ENCODE results near the gene C16orf78. TPM values are rescaled to one million over a fixed set of nuclear protein-coding genes. Genes with fewer than 3 reads are reported as not detected.

The C16orf78 gene
- polyA plus RNA-seq, 3 donors = not detected

- 81% methylated on average over 5 of the region's 5 CpGs for WGBS (ENCODE audit: insufficient coverage)
- Mint-ChIP-seq H3K27me3 (ENCODE audit: low read depth in 3 of 3) (peaks cover 11 to 17% (median 12%) of the 10 kb centered on the region in 3 donors), H3K4me3 (no peak overlapping the region), H3K9me3 (no peaks in the 10 kb centered on the region), H3K4me1 (no peaks in the 10 kb centered on the region), H3K27ac (no peak overlapping the region), H3K36me3 (no peaks in the 10 kb centered on the region)
- Histone ChIP-seq H3K4me3 (replicated peaks in 1 of 3; ENCODE audit: low read depth in 2 of 3, low read length in 3 of 3) (no peak overlapping the region), H3K36me3 (replicated peaks in 1 of 2; ENCODE audit: control insufficient read depth in 1 of 2, insufficient read depth in 2 of 2, low read length in 2 of 2) (no peaks in the 10 kb centered on the region), H3K79me2 (ENCODE audit: insufficient read depth, low read length) (no peaks in the 10 kb centered on the region), H2AFZ (ENCODE audit: insufficient read depth, low read depth, low read length, poor library complexity, severe bottlenecking) (no peak overlapping the region), H4K20me1 (ENCODE audit: insufficient read depth, low read length) (no peaks in the 10 kb centered on the region), H3K9me3 (replicated peaks in 1 of 2; ENCODE audit: control insufficient read depth in 1 of 2, insufficient read depth in 1 of 2, low read length in 2 of 2) (no peaks in the 10 kb centered on the region), H3K9ac (ENCODE audit: insufficient read depth, low read length, poor library complexity, severe bottlenecking) (no peak overlapping the region), H3K4me2 (replicated peaks; ENCODE audit: extremely low read depth, low read length, poor library complexity, severe bottlenecking) (no peak overlapping the region), H3K27me3 (ENCODE audit: control insufficient read depth in 2 of 2, insufficient read depth in 2 of 2, low read length in 2 of 2) (no peaks in the 10 kb centered on the region), H3K27ac (ENCODE audit: low read depth in 1 of 2, low read length in 2 of 2) (no peak overlapping the region), H3K4me1 (ENCODE audit: control insufficient read depth in 1 of 2, insufficient read depth in 2 of 2, low read length in 2 of 2) (no peaks in the 10 kb centered on the region)
- intact Hi-C loops (cut with micrococcal nuclease) = no loop called here
- TF ChIP-seq, protein P1, sequence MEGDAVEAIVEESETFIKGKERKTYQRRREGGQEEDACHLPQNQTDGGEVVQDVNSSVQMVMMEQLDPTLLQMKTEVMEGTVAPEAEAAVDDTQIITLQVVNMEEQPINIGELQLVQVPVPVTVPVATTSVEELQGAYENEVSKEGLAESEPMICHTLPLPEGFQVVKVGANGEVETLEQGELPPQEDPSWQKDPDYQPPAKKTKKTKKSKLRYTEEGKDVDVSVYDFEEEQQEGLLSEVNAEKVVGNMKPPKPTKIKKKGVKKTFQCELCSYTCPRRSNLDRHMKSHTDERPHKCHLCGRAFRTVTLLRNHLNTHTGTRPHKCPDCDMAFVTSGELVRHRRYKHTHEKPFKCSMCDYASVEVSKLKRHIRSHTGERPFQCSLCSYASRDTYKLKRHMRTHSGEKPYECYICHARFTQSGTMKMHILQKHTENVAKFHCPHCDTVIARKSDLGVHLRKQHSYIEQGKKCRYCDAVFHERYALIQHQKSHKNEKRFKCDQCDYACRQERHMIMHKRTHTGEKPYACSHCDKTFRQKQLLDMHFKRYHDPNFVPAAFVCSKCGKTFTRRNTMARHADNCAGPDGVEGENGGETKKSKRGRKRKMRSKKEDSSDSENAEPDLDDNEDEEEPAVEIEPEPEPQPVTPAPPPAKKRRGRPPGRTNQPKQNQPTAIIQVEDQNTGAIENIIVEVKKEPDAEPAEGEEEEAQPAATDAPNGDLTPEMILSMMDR (IDR thresholded peaks at IDR 0.05) = no peak
- DNase-seq = no peak
Measured at GRCh38 chr16:49353680-49354079, 19.9 kb upstream of the C16orf78 start.

GRCh38 chr16:49354101-49354500, 19.5 kb upstream of the C16orf78 start:
- DNase-seq = no peak
- Histone ChIP-seq H3K27me3 (ENCODE audit: control insufficient read depth in 2 of 2, insufficient read depth in 2 of 2, low read length in 2 of 2) (no peaks in the 10 kb centered on the region), H4K20me1 (ENCODE audit: insufficient read depth, low read length) (no peaks in the 10 kb centered on the region), H3K36me3 (replicated peaks in 1 of 2; ENCODE audit: control insufficient read depth in 1 of 2, insufficient read depth in 2 of 2, low read length in 2 of 2) (no peaks in the 10 kb centered on the region), H3K4me2 (replicated peaks; ENCODE audit: extremely low read depth, low read length, poor library complexity, severe bottlenecking) (no peak overlapping the region), H3K4me3 (replicated peaks in 1 of 3; ENCODE audit: low read depth in 2 of 3, low read length in 3 of 3) (no peak overlapping the region), H3K79me2 (ENCODE audit: insufficient read depth, low read length) (no peaks in the 10 kb centered on the region), H3K9ac (ENCODE audit: insufficient read depth, low read length, poor library complexity, severe bottlenecking) (no peak overlapping the region), H3K9me3 (replicated peaks in 1 of 2; ENCODE audit: control insufficient read depth in 1 of 2, insufficient read depth in 1 of 2, low read length in 2 of 2) (no peaks in the 10 kb centered on the region), H3K4me1 (ENCODE audit: control insufficient read depth in 1 of 2, insufficient read depth in 2 of 2, low read length in 2 of 2) (no peaks in the 10 kb centered on the region), H2AFZ (ENCODE audit: insufficient read depth, low read depth, low read length, poor library complexity, severe bottlenecking) (no peak overlapping the region), H3K27ac (ENCODE audit: low read depth in 1 of 2, low read length in 2 of 2) (no peak overlapping the region)
- Mint-ChIP-seq H3K27me3 (ENCODE audit: low read depth in 3 of 3) (peaks cover 10 to 17% (median 11%) of the 10 kb centered on the region in 3 donors), H3K27ac (no peak overlapping the region), H3K4me1 (no peaks in the 10 kb centered on the region), H3K9me3 (no peaks in the 10 kb centered on the region), H3K4me3 (no peak overlapping the region), H3K36me3 (no peaks in the 10 kb centered on the region)
- TF ChIP-seq, protein P1 (IDR thresholded peaks at IDR 0.05) = no peak
- intact Hi-C loops (cut with micrococcal nuclease) = no loop called here
- 77% methylated on average over 2 of the region's 6 CpGs for WGBS (ENCODE audit: insufficient coverage)
